HG02759 (cell line): ENCODE measurements around the gene CACHD1.
"Not testable (repeated sequence)": the region's sequence is repeated elsewhere in the genome, so short reads cannot be mapped to it uniquely, and the experiment has no call there.

Source experiments
- ATAC-seq: cut with Tn5 transposase; IDR thresholded peaks from one replicate; pipeline ENCODE4 v1.9.1; 2021; ENCODE audit warnings: mild to moderate bottlenecking, moderate library complexity; ENCODE audit not compliant: unreplicated experiment

The CACHD1 gene

DNA sequence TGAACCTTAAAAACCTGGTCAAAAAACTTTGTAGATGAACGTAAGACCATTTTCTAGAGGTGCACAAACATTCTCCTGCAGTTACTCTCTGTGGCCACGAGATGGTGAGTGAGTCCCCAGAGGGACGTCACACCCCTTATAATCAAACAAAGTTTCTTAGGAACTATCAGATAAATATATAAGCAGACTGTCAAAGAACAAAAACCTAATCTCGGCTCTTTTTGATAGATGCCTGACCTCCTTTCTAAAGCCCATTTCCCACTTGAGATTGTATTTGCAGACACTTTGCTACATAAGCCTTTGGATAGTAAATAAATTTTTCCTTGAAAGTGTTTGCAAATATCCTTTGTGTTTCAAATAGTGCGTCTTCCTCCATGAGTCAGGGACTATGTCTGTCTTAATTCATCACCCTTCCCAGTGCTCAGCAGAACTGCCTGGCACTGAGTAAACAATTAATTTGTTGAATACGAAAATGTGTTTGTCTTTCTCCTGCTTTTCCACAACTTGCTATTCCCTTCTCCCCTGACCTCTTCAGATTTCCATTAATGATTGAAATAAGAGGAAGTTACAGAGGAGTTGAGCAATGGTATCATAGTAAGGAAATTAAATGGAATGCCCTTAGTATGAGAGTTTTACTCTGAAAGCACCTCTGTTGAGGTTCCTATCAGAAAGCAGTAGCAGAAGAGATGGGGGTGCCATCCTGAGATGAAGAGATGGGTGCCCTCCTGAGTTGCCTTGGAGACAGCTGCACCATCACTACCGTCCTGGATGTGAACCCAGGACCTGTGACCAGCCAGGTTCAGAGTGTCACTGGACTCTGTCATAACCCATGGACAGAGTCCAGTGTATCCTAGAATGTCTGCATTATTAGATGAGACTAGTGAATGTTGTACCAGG lies 217.1 kb downstream of the CACHD1 start:
- peak; percentile 55 for ATAC-seq

- no peak for ATAC-seq
These were observed 217.9 kb downstream of the CACHD1 start for GRCh38 chr1:64687725-64688327.

- ATAC-seq, result no peak
These were observed 221.7 kb downstream of the CACHD1 start for GRCh38 chr1:64691626-64692025.

DNA sequence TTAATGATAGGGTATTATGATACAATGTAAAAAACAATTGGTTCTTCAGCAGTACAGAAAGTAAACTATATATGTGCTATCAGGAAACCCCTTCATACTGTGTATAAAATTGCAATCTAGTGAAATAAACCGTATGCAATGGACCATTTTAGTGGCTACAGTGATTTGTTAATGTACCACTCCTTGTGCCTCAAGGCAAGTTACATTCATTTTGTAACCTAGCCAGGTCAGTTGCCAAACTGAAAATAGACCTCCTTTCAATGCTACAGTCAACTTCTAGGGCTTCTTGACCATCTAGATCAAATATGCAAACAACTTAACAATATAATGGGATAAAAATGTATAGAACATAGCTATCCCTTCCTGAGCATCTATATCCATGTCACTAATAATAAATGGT lies 223.0 kb downstream of the CACHD1 start:
- ATAC-seq, result no peak

DNA sequence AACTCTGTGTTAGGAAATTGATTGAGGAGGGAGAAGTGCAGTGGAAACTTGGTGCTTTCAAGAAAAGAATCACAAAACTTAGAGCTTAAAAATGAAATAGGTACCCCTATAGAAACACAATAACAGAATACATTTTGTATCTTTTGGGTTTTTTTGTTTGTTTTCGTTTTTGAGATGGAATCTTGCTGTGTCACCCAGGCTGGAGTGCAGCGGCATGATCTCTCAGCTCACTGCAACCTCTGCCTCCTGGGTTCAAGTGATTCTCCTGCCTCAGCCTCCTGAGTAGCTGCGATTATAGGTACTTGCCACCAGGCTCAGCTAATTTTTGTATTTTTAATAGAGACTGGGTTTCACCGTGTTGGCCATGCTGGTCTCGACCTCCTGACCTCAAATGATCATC lies 223.5 kb downstream of the CACHD1 start:
- ATAC-seq, result no peak

GRCh38 chr1:64696879-64697278 lies 226.9 kb downstream of the CACHD1 start:
- ATAC-seq, result no peak

DNA sequence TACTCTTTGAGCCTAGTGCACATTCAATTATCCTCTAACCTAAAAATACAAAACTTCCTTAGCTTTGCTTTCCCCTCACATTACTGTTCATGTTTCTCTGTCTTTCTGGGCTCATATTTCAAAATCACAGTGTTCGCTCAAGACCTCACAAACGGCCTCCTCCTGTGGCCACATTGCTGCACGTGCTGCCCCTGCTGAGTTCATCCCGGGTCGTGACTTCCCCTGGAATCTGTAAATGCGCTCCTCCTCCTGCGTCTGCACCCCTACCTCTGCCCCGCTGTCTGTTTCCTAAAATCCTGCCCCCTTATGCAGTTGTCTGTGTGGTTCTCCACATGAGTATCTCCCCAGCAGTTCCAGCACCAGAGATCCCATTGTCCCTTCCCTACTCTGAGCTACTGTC lies 229.4 kb downstream of the CACHD1 start:
- no peak for ATAC-seq

GRCh38 chr1:64701071-64701470 lies 231.1 kb downstream of the CACHD1 start:
- no peak for ATAC-seq

DNA sequence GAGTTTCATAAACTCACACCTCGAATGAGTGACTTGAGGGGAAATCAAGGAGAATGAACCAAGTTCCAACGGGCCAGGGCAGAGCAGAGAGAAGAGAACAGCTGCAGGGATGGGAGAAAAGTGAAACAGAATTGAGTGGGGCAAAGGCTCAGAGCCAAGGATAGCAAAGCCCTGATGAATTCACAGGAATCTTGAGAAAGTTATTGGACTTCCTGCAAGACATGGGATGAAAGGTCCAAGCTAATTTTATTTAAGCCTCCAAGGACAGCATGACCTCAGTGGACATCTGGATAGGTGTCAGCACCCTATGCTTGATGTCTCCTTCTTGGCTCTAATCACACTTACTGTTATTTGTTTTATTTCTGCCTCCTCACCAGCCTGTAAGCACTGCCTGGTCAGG lies 232.0 kb downstream of the CACHD1 start:
- ATAC-seq, result no peak

DNA sequence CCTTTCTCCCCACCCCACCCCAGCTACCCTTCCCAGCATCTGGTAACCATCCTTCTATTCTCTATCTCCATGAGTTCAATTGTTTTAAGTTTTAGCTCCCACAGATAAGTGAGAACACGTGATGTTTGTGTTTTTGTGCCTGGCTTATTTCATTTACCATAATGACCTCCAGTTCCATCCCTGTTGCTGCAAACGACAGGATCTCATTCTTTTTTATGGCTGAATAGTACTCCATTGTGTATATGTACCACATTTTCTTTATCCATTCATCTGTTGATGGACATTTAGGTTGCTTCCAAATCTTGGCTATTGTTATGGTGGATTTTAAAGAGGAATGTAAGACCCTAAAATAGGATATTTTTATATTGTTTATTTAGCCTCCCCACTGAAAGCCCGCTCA lies 232.7 kb downstream of the CACHD1 start:
- ATAC-seq, result not testable (repeated sequence)

DNA sequence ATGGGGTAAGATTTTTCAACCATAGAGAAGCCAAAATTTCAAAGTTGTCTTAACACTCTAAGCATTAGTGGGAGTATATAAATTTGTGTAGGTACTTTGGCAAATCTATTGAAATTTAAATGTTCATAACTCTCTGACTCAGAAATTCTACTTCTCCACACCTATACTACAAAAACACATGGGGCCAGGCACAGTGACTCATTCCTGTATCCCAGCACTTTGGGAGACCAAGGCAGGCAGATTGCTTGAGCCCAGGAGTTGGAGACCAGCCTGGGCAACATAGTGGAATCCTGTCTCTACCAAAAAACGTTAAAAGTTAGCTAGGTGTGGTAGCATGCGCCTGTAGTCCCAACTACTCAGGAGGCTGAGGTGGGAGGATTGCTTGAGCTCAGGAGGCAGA lies 233.7 kb downstream of the CACHD1 start:
- no peak for ATAC-seq

GRCh38 chr1:64705591-64705990 lies 235.7 kb downstream of the CACHD1 start:
- no peak for ATAC-seq

- no peak for ATAC-seq
These were observed 241.3 kb downstream of the CACHD1 start for GRCh38 chr1:64711266-64711665.

- no peak for ATAC-seq
These were observed 242.1 kb downstream of the CACHD1 start for GRCh38 chr1:64712049-64712448.

GRCh38 chr1:64715186-64715585 lies 245.3 kb downstream of the CACHD1 start:
- ATAC-seq, result no peak

DNA sequence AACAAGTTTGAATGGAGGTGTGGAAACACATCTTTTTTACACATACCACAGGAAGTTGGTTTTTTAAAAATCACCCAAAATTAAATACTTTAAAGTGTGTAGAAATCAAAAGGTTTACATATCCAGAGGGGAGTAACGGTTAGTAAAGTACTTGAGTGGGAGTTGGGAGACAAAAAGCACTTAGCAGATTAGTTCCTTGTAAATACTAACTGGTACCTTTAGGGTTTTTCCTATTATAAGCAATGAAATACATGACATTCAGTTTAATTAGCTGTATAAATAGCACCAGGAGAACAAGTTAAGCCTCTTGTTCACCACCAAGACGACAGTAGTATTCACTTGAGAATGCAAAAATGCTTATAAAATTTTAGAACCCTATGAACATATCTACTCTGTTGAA lies 251.2 kb downstream of the CACHD1 start:
- ATAC-seq, result no peak

- ATAC-seq, result no peak
These were observed 251.7 kb downstream of the CACHD1 start for GRCh38 chr1:64721576-64722145.

DNA sequence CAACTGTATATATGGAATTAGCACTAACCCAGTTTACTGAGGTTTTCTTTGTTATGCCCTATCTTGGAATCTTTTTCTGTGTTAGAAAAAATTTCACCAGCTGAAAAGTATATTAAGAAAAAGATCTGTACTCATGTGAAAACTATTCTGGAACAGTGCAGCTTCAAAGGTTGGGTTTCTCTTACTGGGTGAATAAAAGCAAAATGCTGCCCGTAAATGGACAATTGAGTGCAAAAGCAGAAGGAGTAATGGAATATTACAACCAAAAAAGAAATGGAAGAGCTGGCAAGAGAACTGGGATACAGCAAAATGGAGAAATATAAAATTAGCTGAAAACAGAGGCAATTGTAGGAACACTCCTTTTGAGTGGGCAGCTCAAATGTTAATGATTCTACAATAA lies 257.9 kb downstream of the CACHD1 start:
- ATAC-seq, result no peak

DNA sequence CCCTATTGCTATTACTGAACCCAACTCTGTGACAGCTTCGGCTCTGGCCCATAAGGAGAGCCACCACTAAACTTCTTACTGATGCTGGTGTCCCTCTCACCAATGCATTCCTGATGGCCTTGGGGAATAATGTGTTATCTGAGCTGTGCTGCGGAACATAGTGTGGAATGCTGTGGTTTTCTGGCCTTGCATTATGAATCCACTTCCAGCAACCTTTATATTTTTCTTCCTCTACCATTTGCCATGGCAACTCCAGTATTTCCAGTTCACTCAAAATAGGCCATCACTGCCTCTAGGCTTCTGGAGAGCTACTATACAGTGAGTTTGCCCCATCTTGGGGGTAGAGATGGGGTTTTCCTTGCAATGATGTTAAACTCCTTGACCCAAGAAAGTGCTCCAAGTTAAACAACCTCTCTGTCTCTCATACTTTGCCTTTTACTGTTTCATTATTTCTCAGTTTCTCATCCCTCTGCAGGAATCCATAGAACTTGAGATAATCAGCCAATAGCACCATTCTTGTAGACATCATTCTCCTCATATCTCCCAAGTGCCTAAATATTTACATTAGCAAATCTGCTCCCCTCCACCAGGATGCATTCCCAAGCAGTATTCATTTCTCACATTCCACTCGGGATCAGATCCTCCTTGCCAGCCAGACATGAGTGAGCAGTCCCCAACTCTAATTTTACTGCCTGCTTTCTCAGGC lies 263.8 kb downstream of the CACHD1 start:
- no peak for ATAC-seq

- no peak for ATAC-seq
These were observed 264.3 kb downstream of the CACHD1 start for GRCh38 chr1:64734287-64734652.

DNA sequence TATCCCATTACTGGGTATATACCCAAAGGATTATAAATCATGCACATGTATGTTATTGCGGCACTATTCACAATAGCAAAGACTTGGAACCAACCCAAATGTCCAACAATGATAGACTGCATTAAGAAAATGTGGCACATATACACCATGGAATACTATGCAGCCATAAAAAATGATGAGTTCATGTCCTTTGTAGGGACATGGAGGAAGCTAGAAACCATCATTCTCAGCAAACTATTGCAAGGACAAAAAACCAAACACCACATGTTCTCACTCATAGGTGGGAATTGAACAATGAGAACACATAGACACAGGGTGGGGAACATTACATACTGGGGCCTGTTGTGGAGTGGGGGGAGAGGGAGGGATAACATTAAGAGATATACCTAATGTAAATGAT lies 270.8 kb downstream of the CACHD1 start:
- not testable (repeated sequence) for ATAC-seq
